ENCODE data around the gene CLNK. TPM values are rescaled to one million over a fixed set of nuclear protein-coding genes. Genes with fewer than 3 reads are reported as not detected.

Gene CLNK
- total and polyA plus RNA-seq, 2 of the 8 experiments (the other 6 are each of a cell fraction or from before 2014, with no cell fraction given) = not detected

GRCh38 chr4:10731162-10731561 is 46.6 kb upstream of the CLNK start:
- no peak for TF ChIP-seq TCF12 (IDR thresholded peaks at IDR 0.05; ENCODE audit: low read depth, low read length)
- TF ChIP-seq HDAC6 (IDR thresholded peaks at IDR 0.05; ENCODE audit: low read depth, low read length) = no peak
- TF ChIP-seq ATF3 (IDR thresholded peaks at IDR 0.05; ENCODE audit: insufficient read depth, low read depth, low read length) = no peak
- H3K9ac ChIP-seq (replicated peaks in 1 of 4; ENCODE audit: extremely low read depth in 1 of 4, low read depth in 3 of 4, low read length in 3 of 4) = no peak overlapping the region

More at GRCh38 chr4:10731162-10731561, 46.6 kb upstream of the CLNK start:
- no peaks in the 10 kb centered on the region for H3K9me3 ChIP-seq (ENCODE audit: insufficient read depth in 2 of 2, low read depth in 1 of 2, low read length in 1 of 2)
- no peak overlapping the region for H4K5ac ChIP-seq (ENCODE audit: insufficient read length, low read depth, low read length)
- CTCF ChIA-PET (ENCODE audit: partially characterized antibody) = no interaction called here
- no peak overlapping the region for H2AFZ ChIP-seq (ENCODE audit: low read length)
- WGBS, 2 experiments (ENCODE audit: extremely low coverage in 1 of 2, insufficient coverage in 1 of 2, insufficient read length in 1 of 2, insufficient replicate concordance in 2 of 2, low coverage in 1 of 2, low lambda C conversion rate in 2 of 2, missing lambda C conversion rate in 1 of 2) = 89% methylated on average over 4 of the region's 4 CpGs; no CpG with 5 or more reads in 1 of the 2 experiments
- no peak overlapping the region for H3K4me3 ChIP-seq (ENCODE audit: extremely low read depth in 1 of 4, insufficient read depth in 2 of 4, low read depth in 3 of 4, low read length in 4 of 4)
- no peak overlapping the region for H2AK5ac ChIP-seq (ENCODE audit: low read depth, low read length)
- no peaks in the 10 kb centered on the region for H3K27me3 ChIP-seq (replicated peaks in 1 of 4; ENCODE audit: control insufficient read depth in 3 of 4, extremely low read depth in 1 of 4, insufficient read depth in 3 of 4, low read length in 3 of 4)
- no peak for FAIRE-seq
- no peak overlapping the region for H2BK20ac ChIP-seq (ENCODE audit: low read length)
- H3K4ac ChIP-seq (replicated peaks; ENCODE audit: insufficient read length, low read depth, low read length) = no peak overlapping the region
- no peak overlapping the region for H3K18ac ChIP-seq (ENCODE audit: extremely low read depth, low read length)
- no peak overlapping the region for H2BK12ac ChIP-seq (ENCODE audit: low read depth, low read length)
- H3K27ac ChIP-seq (ENCODE audit: low read depth, low read length) = no peak overlapping the region
- H4K91ac ChIP-seq (replicated peaks; ENCODE audit: insufficient read length, low read length) = no peak overlapping the region
- no peak overlapping the region for H3K56ac ChIP-seq (replicated peaks; ENCODE audit: insufficient read length, low read depth, low read length)
- no peaks in the 10 kb centered on the region for H3K23me2 ChIP-seq (ENCODE audit: low read depth, low read length)
- H3K79me1 ChIP-seq (ENCODE audit: low read depth, low read length) = no peaks in the 10 kb centered on the region
- H4K8ac ChIP-seq (ENCODE audit: extremely low read depth, insufficient read depth, low read length) = no peak overlapping the region
- no peak overlapping the region for H3K14ac ChIP-seq (ENCODE audit: insufficient read length)
- H2BK120ac ChIP-seq (replicated peaks; ENCODE audit: low read depth, low read length) = no peak overlapping the region
- H3K36me3 ChIP-seq (ENCODE audit: control insufficient read depth in 2 of 4, insufficient read depth in 4 of 4, low read length in 3 of 4) = no peaks in the 10 kb centered on the region
- H3K4me1 ChIP-seq (replicated peaks in 1 of 4; ENCODE audit: control insufficient read depth in 3 of 4, insufficient read depth in 4 of 4, low read length in 3 of 4) = peaks cover 0 to 4% (median 2%) of the 10 kb centered on the region in 4 experiments; a peak in 2 of 7 replicates
- H3K23ac ChIP-seq (ENCODE audit: insufficient read length) = no peak overlapping the region
- no peak overlapping the region for H2BK15ac ChIP-seq (ENCODE audit: low read length)
- DNase-seq (ENCODE audit: low read depth in 1 of 2, low spot score in 2 of 2) = no peak
- no peak overlapping the region for H2BK5ac ChIP-seq (ENCODE audit: low read depth, low read length)
- POLR2A ChIA-PET (ENCODE audit: partially characterized antibody) = no interaction called here
- H3K4me2 ChIP-seq (ENCODE audit: insufficient read depth in 1 of 2, low read depth in 2 of 2, low read length in 2 of 2) = no peak overlapping the region
- no peaks in the 10 kb centered on the region for H3K79me2 ChIP-seq (ENCODE audit: control insufficient read depth in 1 of 2, insufficient read depth in 2 of 2, low read length in 2 of 2)
- no peaks in the 10 kb centered on the region for H4K20me1 ChIP-seq (replicated peaks in 1 of 2; ENCODE audit: control insufficient read depth in 1 of 2, insufficient read depth in 2 of 2, low read length in 2 of 2)
